ENCODE data around the gene MAP2K6. TPM values are rescaled to one million over a fixed set of nuclear protein-coding genes. Genes with fewer than 3 reads are reported as not detected.

Gene MAP2K6
- total RNA-seq, 1 experiment from 2014 or later = 43.0 TPM

DNA sequence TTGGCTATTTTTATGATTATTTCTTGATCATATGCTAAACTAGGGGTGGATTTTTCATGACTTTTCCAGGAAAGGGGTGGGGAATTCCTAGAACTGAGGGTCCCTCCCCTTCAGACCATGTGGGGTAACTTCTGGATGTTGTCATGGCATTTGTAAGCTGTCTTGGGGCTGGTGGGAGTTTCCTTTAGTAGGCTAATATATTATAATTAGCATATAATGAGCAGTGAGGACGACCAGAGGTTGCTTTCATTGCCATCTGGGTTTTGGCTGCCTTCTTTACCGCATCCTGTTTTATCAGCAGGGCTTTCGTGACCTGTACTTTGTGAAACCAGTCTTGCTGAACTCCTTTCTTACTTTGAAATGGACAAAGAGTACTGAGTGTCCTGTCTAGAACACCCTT, 47.2 kb upstream of the MAP2K6 start:
- ChIA-PET POLR2A (no interaction called here), CTCF (interaction anchor here (0.8 to 1.7 kb wide), 3 partner anchors 9 to 28 kb away, joined by 3 to 6 read pairs (median 3); no protein-coding TSS in a partner anchor)
- no peak overlapping the region for H3K4me3 Mint-ChIP-seq
- H3K27me3 Mint-ChIP-seq (ENCODE audit: low read depth) = no peaks in the 10 kb centered on the region
- TF ChIP-seq GTF2I (CRISPR knock-in tag; conservative IDR thresholded peaks at IDR 0.05) = no peak
- TF ChIP-seq PREB (CRISPR knock-in tag; IDR thresholded peaks at IDR 0.05; ENCODE audit: borderline replicate concordance) = no peak
- no peak for TF ChIP-seq CREM (CRISPR knock-in tag; IDR thresholded peaks at IDR 0.05)
- TF ChIP-seq TEAD4 (CRISPR knock-in tag; IDR thresholded peaks at IDR 0.05) = no peak
- TF ChIP-seq FOXP1 (CRISPR knock-in tag; IDR thresholded peaks at IDR 0.05; ENCODE audit: borderline replicate concordance) = no peak
- TF ChIP-seq, protein P1, sequence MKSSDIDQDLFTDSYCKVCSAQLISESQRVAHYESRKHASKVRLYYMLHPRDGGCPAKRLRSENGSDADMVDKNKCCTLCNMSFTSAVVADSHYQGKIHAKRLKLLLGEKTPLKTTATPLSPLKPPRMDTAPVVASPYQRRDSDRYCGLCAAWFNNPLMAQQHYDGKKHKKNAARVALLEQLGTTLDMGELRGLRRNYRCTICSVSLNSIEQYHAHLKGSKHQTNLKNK (CRISPR knock-in tag; IDR thresholded peaks at IDR 0.05) = no peak
- no peak for TF ChIP-seq NFYB (CRISPR knock-in tag; conservative IDR thresholded peaks at IDR 0.05; ENCODE audit: low read depth)
- no peak for TF ChIP-seq NFATC4 (CRISPR knock-in tag; IDR thresholded peaks at IDR 0.05)
- TF ChIP-seq KAT7 (CRISPR knock-in tag; IDR thresholded peaks at IDR 0.05; ENCODE audit: borderline replicate concordance) = no peak
- no peak for TF ChIP-seq NR3C1 (CRISPR knock-in tag; conservative IDR thresholded peaks at IDR 0.05; ENCODE audit: low read depth)
- no peak for TF ChIP-seq ZNF396 (CRISPR knock-in tag; IDR thresholded peaks at IDR 0.05; ENCODE audit: borderline replicate concordance)
- TF ChIP-seq IRF2 (CRISPR knock-in tag; IDR thresholded peaks at IDR 0.05; ENCODE audit: borderline replicate concordance, low read depth) = no peak
- no peak for TF ChIP-seq TP53 (CRISPR knock-in tag; IDR thresholded peaks at IDR 0.05)
- no peak for TF ChIP-seq RORB (CRISPR knock-in tag; IDR thresholded peaks at IDR 0.05)
- no peak for TF ChIP-seq SMAD3 (CRISPR knock-in tag; IDR thresholded peaks at IDR 0.05; ENCODE audit: borderline replicate concordance)
- no peak for TF ChIP-seq SOX15 (CRISPR knock-in tag; IDR thresholded peaks at IDR 0.05)
- TF ChIP-seq, protein P2, sequence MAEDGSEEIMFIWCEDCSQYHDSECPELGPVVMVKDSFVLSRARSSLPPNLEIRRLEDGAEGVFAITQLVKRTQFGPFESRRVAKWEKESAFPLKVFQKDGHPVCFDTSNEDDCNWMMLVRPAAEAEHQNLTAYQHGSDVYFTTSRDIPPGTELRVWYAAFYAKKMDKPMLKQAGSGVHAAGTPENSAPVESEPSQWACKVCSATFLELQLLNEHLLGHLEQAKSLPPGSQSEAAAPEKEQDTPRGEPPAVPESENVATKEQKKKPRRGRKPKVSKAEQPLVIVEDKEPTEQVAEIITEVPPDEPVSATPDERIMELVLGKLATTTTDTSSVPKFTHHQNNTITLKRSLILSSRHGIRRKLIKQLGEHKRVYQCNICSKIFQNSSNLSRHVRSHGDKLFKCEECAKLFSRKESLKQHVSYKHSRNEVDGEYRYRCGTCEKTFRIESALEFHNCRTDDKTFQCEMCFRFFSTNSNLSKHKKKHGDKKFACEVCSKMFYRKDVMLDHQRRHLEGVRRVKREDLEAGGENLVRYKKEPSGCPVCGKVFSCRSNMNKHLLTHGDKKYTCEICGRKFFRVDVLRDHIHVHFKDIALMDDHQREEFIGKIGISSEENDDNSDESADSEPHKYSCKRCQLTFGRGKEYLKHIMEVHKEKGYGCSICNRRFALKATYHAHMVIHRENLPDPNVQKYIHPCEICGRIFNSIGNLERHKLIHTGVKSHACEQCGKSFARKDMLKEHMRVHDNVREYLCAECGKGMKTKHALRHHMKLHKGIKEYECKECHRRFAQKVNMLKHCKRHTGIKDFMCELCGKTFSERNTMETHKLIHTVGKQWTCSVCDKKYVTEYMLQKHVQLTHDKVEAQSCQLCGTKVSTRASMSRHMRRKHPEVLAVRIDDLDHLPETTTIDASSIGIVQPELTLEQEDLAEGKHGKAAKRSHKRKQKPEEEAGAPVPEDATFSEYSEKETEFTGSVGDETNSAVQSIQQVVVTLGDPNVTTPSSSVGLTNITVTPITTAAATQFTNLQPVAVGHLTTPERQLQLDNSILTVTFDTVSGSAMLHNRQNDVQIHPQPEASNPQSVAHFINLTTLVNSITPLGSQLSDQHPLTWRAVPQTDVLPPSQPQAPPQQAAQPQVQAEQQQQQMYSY (CRISPR knock-in tag; IDR thresholded peaks at IDR 0.05) = no peak
- no peak for TF ChIP-seq FOXJ3 (CRISPR knock-in tag; IDR thresholded peaks at IDR 0.05; ENCODE audit: borderline replicate concordance)
- no peak for TF ChIP-seq ZNF317 (CRISPR knock-in tag; IDR thresholded peaks at IDR 0.05; ENCODE audit: borderline replicate concordance, low read depth)
- no peak for TF ChIP-seq AR (CRISPR knock-in tag; IDR thresholded peaks at IDR 0.05)
- H3K9me3 Mint-ChIP-seq = no peaks in the 10 kb centered on the region
- DNase-seq (ENCODE audit: low spot score) (no peak), ATAC-seq (no peak)
- peaks cover 20% of the 10 kb centered on the region for H3K4me1 Mint-ChIP-seq
- H3K36me3 Mint-ChIP-seq = no peaks in the 10 kb centered on the region
- no peak overlapping the region for H3K27ac Mint-ChIP-seq
